Mesendoderm (in vitro differentiated cells): Measurements from ENCODE around the gene RAB3C.
"Not testable (repeated sequence)": the region's sequence is repeated elsewhere in the genome, so short reads cannot be mapped to it uniquely, and the experiment has no call there.

ENCODE experiments used
- DNase-seq: peaks from one replicate; pipeline ENCODE4 v3.0.0; 2013
- H2AK5ac ChIP-seq: 2 replicates; pipeline ENCODE4 v1.6.1; 2013; ENCODE audit warnings: low read length, inconsistent platforms
- H2BK120ac ChIP-seq: 2 replicates; pipeline ENCODE4 v1.6.1; 2013; ENCODE audit warnings: low read depth, mild to moderate bottlenecking, low read length, moderate library complexity, mixed read lengths
- H2BK15ac ChIP-seq: replicated peaks from 2 replicates; pipeline ENCODE4 v1.6.1; 2013; ENCODE audit warnings: low read depth, mild to moderate bottlenecking, moderate library complexity
- H2BK5ac ChIP-seq: 2 replicates; pipeline ENCODE4 v1.6.1; 2013; ENCODE audit warnings: low read length, inconsistent platforms
- H3K18ac ChIP-seq: 2 replicates; pipeline ENCODE4 v1.6.1; 2013; ENCODE audit warnings: mild to moderate bottlenecking, low read length, mixed read lengths
- H3K23ac ChIP-seq: one replicate; pipeline ENCODE4 v1.6.1; 2013; ENCODE audit warnings: low read length
- H3K27ac ChIP-seq: 2 replicates; pipeline ENCODE4 v1.5.1; 2013; ENCODE audit warnings: low read depth, mild to moderate bottlenecking, inconsistent platforms, low read length, moderate library complexity
- H3K27me3 ChIP-seq: 2 replicates; pipeline ENCODE4 v1.6.1; 2013; ENCODE audit warnings: low read length, control low read depth, mild to moderate bottlenecking, inconsistent platforms; ENCODE audit not compliant: insufficient read depth, poor library complexity
- H3K36me3 ChIP-seq: 2 replicates; pipeline ENCODE4 v1.6.1; 2013; ENCODE audit warnings: low read length, inconsistent platforms; ENCODE audit not compliant: control insufficient read depth, insufficient read depth
- H3K4ac ChIP-seq: one replicate; pipeline ENCODE4 v1.6.1; 2013; ENCODE audit warnings: low read depth, mild to moderate bottlenecking, low read length, moderate library complexity
- H3K4me1 ChIP-seq: 2 replicates; pipeline ENCODE4 v1.6.1; 2013; ENCODE audit warnings: low read depth, low read length, inconsistent platforms; ENCODE audit not compliant: control insufficient read depth
- H3K4me2 ChIP-seq: 2 replicates; pipeline ENCODE4 v1.6.1; 2013; ENCODE audit warnings: low read length
- H3K4me3 ChIP-seq: 2 replicates; pipeline ENCODE4 v1.5.1; 2013; ENCODE audit warnings: mild to moderate bottlenecking, low read length
- H3K56ac ChIP-seq: one replicate; pipeline ENCODE4 v1.6.1; 2013; ENCODE audit warnings: low read length
- H3K79me1 ChIP-seq: 2 replicates; pipeline ENCODE4 v1.6.1; 2013; ENCODE audit warnings: low read length, inconsistent platforms
- H3K79me2 ChIP-seq: 2 replicates; pipeline ENCODE4 v1.6.1; 2013; ENCODE audit warnings: mild to moderate bottlenecking, low read length; ENCODE audit not compliant: control insufficient read depth, insufficient read depth
- H3K9ac ChIP-seq: 2 replicates; pipeline ENCODE4 v1.6.1; 2013; ENCODE audit warnings: low read length, inconsistent platforms
- H4K5ac ChIP-seq: one replicate; pipeline ENCODE4 v1.6.1; 2013; ENCODE audit warnings: low read length
- H4K8ac ChIP-seq: one replicate; pipeline ENCODE4 v1.6.1; 2013; ENCODE audit warnings: low read depth, mild to moderate bottlenecking, control low read depth, low read length, moderate library complexity
- WGBS: extraction: QIAGEN DNeasy Blood & Tissue Kit; methylation state at CpG from one replicate; pipeline ENCODE4 v1.1.7; 2013; ENCODE audit warnings: low lambda C conversion rate, missing lambda C conversion rate; ENCODE audit not compliant: insufficient coverage; ENCODE audit errors: extremely low coverage; 5-methylcytosine and 5-hydroxymethylcytosine counted together

Gene RAB3C

GRCh38 chr5:58680503-58680902, 97.6 kb downstream of the RAB3C start:
- H3K23ac ChIP-seq: no peak overlapping the region
- H3K79me2 ChIP-seq: no peaks in the 10 kb centered on the region
- H3K9ac ChIP-seq: no peak overlapping the region
- H3K27me3 ChIP-seq: no peaks in the 10 kb centered on the region
- H3K36me3 ChIP-seq: no peaks in the 10 kb centered on the region
- no peak overlapping the region for H2BK120ac ChIP-seq
- no peak overlapping the region for H3K4me2 ChIP-seq
- DNase-seq: peak; percentile 7
- H3K79me1 ChIP-seq: no peaks in the 10 kb centered on the region
- WGBS: no CpG with 5 or more reads among the region's 2 CpGs
- H2AK5ac ChIP-seq: no peak overlapping the region
- H3K4me3 ChIP-seq: no peak overlapping the region
- no peak overlapping the region for H3K27ac ChIP-seq
- no peak overlapping the region for H4K5ac ChIP-seq
- H4K8ac ChIP-seq: no peak overlapping the region
- no peak overlapping the region for H3K18ac ChIP-seq
- no peaks in the 10 kb centered on the region for H3K4me1 ChIP-seq
- no peak overlapping the region for H2BK5ac ChIP-seq
- no peak overlapping the region for H2BK15ac ChIP-seq
- no peak overlapping the region for H3K56ac ChIP-seq
- no peak overlapping the region for H3K4ac ChIP-seq

GRCh38 chr5:58681943-58682342, 99.1 kb downstream of the RAB3C start:
- H3K36me3 ChIP-seq: no peaks in the 10 kb centered on the region
- H3K27me3 ChIP-seq: no peaks in the 10 kb centered on the region
- no peak overlapping the region for H3K23ac ChIP-seq
- H4K5ac ChIP-seq: no peak overlapping the region
- H3K4me2 ChIP-seq: no peak overlapping the region
- no peak overlapping the region for H4K8ac ChIP-seq
- H3K79me1 ChIP-seq: no peaks in the 10 kb centered on the region
- no peak overlapping the region for H2AK5ac ChIP-seq
- H3K18ac ChIP-seq: no peak overlapping the region
- no peak overlapping the region for H2BK15ac ChIP-seq
- no peak overlapping the region for H3K56ac ChIP-seq
- no peak overlapping the region for H2BK5ac ChIP-seq
- no peak overlapping the region for H3K4ac ChIP-seq
- WGBS: no CpG with 5 or more reads among the region's 5 CpGs
- no peak overlapping the region for H2BK120ac ChIP-seq
- H3K27ac ChIP-seq: no peak overlapping the region
- H3K4me3 ChIP-seq: no peak overlapping the region
- H3K9ac ChIP-seq: no peak overlapping the region
- no peak for DNase-seq
- H3K79me2 ChIP-seq: no peaks in the 10 kb centered on the region
- no peaks in the 10 kb centered on the region for H3K4me1 ChIP-seq

DNA sequence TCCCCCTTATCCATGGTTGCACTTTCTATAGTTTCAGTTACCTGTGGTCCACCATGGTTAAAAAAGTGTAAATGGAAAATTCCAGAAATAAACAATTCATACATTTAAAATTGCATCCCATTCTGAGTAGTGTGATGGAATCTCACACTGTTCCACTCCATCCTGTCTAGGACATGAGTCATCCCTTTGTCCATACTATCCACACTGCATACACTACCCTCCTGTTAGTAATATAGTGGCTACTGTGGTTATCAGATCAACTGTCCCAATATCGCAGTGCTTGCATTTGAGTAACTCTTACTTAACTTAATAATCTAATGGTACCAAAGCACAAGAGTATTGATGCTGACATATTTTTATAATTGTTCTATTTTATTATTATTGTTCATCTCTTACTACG, 100.7 kb downstream of the RAB3C start:
- no peaks in the 10 kb centered on the region for H3K4me1 ChIP-seq
- DNase-seq: no peak
- H3K4me2 ChIP-seq: no peak overlapping the region
- no peak overlapping the region for H2BK5ac ChIP-seq
- H3K79me2 ChIP-seq: no peaks in the 10 kb centered on the region
- no peak overlapping the region for H4K5ac ChIP-seq
- no peaks in the 10 kb centered on the region for H3K27me3 ChIP-seq
- no peak overlapping the region for H3K9ac ChIP-seq
- no peaks in the 10 kb centered on the region for H3K36me3 ChIP-seq
- no peak overlapping the region for H4K8ac ChIP-seq
- H3K23ac ChIP-seq: no peak overlapping the region
- H3K56ac ChIP-seq: no peak overlapping the region
- H2BK15ac ChIP-seq: no peak overlapping the region
- H3K4ac ChIP-seq: no peak overlapping the region
- no peak overlapping the region for H3K4me3 ChIP-seq
- no CpG with 5 or more reads among the region's 2 CpGs for whole genome bisulfite sequencing
- H2AK5ac ChIP-seq: no peak overlapping the region
- H2BK120ac ChIP-seq: no peak overlapping the region
- no peak overlapping the region for H3K27ac ChIP-seq
- H3K79me1 ChIP-seq: no peaks in the 10 kb centered on the region
- H3K18ac ChIP-seq: no peak overlapping the region

GRCh38 chr5:58687079-58687478, 104.2 kb downstream of the RAB3C start:
- no peak overlapping the region for H3K4me2 ChIP-seq
- no peak overlapping the region for H3K56ac ChIP-seq
- no peak overlapping the region for H3K27ac ChIP-seq
- no peaks in the 10 kb centered on the region for H3K79me1 ChIP-seq
- H3K9ac ChIP-seq: no peak overlapping the region
- no peak overlapping the region for H3K4ac ChIP-seq
- no peak overlapping the region for H3K4me3 ChIP-seq
- WGBS: no CpG with 5 or more reads among the region's 2 CpGs
- H3K36me3 ChIP-seq: no peaks in the 10 kb centered on the region
- no peak overlapping the region for H2BK5ac ChIP-seq
- H3K4me1 ChIP-seq: no peaks in the 10 kb centered on the region
- H3K18ac ChIP-seq: no peak overlapping the region
- H2BK15ac ChIP-seq: no peak overlapping the region
- H3K23ac ChIP-seq: no peak overlapping the region
- DNase-seq: no peak
- H2AK5ac ChIP-seq: no peak overlapping the region
- no peaks in the 10 kb centered on the region for H3K79me2 ChIP-seq
- no peak overlapping the region for H4K5ac ChIP-seq
- no peak overlapping the region for H2BK120ac ChIP-seq
- no peaks in the 10 kb centered on the region for H3K27me3 ChIP-seq
- H4K8ac ChIP-seq: no peak overlapping the region

DNA sequence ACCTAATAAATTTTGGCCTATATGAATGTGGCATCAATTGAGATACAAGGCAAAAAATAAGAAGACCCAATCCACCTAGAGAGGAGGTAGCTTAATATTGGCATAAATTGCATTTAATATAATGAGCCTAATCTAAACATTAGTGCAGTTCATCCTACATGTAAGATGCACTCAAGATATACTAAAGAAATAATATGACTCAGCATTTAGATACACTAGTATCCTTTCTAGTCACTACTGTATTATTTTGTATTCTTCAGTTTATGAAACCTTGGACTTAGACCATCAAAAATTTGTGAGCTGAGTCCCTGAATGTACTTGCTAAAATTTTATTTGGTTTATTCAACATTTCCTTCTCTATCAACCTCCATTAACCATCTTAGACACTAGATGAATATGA, 104.7 kb downstream of the RAB3C start:
- H3K27ac ChIP-seq: no peak overlapping the region
- no peak overlapping the region for H2AK5ac ChIP-seq
- no peak overlapping the region for H3K23ac ChIP-seq
- H3K27me3 ChIP-seq: no peaks in the 10 kb centered on the region
- H3K36me3 ChIP-seq: no peaks in the 10 kb centered on the region
- H3K4me2 ChIP-seq: no peak overlapping the region
- no peaks in the 10 kb centered on the region for H3K4me1 ChIP-seq
- H3K4me3 ChIP-seq: no peak overlapping the region
- DNase-seq: no peak
- no peaks in the 10 kb centered on the region for H3K79me2 ChIP-seq
- no peak overlapping the region for H4K5ac ChIP-seq
- H2BK120ac ChIP-seq: no peak overlapping the region
- no peak overlapping the region for H3K56ac ChIP-seq
- no peaks in the 10 kb centered on the region for H3K79me1 ChIP-seq
- H3K4ac ChIP-seq: no peak overlapping the region
- H4K8ac ChIP-seq: no peak overlapping the region
- H2BK15ac ChIP-seq: no peak overlapping the region
- H3K18ac ChIP-seq: no peak overlapping the region
- no peak overlapping the region for H3K9ac ChIP-seq
- no peak overlapping the region for H2BK5ac ChIP-seq

- not testable (repeated sequence) for H2BK15ac ChIP-seq, H3K4me2 ChIP-seq, H3K27ac ChIP-seq, H3K27me3 ChIP-seq, H3K36me3 ChIP-seq, H3K4ac ChIP-seq, H4K8ac ChIP-seq, H3K23ac ChIP-seq, H4K5ac ChIP-seq, H3K4me1 ChIP-seq, H2BK120ac ChIP-seq, H3K4me3 ChIP-seq, H3K18ac ChIP-seq, H2BK5ac ChIP-seq, H3K9ac ChIP-seq, H2AK5ac ChIP-seq, H3K79me1 ChIP-seq, H3K79me2 ChIP-seq, H3K56ac ChIP-seq, DNase-seq
- no CpG with 5 or more reads among the region's 5 CpGs for WGBS
These were observed 116.3 kb downstream of the RAB3C start for GRCh38 chr5:58699088-58699761.
